Testis (tissue), 2 donors: Measurements from ENCODE around the gene DEPDC5.

Source experiments
- POLR2A ChIP-seq: fragments of 450-650 bp; IDR thresholded peaks from one replicate; pipeline ENCODE4 v1.6.1; 2017; ENCODE audit warnings: antibody characterized with exemption, mild to moderate bottlenecking, moderate library complexity
- TF ChIP-seq, protein P1 (sequence below), 3 experiments: fragments of 450-650 bp in 2 of 3; fragments of 200-600 bp in 1 of 3; sonication (generic) in 1 of 3; IDR thresholded peaks; one replicate each; pipeline ENCODE4 v1.5.1; 2016 to 2019; ENCODE audit warnings: antibody characterized with exemption in 3 of 3, mild to moderate bottlenecking in 2 of 3, moderate library complexity in 1 of 3

- no peak for TF ChIP-seq POLR2A
- TF ChIP-seq, protein P1, sequence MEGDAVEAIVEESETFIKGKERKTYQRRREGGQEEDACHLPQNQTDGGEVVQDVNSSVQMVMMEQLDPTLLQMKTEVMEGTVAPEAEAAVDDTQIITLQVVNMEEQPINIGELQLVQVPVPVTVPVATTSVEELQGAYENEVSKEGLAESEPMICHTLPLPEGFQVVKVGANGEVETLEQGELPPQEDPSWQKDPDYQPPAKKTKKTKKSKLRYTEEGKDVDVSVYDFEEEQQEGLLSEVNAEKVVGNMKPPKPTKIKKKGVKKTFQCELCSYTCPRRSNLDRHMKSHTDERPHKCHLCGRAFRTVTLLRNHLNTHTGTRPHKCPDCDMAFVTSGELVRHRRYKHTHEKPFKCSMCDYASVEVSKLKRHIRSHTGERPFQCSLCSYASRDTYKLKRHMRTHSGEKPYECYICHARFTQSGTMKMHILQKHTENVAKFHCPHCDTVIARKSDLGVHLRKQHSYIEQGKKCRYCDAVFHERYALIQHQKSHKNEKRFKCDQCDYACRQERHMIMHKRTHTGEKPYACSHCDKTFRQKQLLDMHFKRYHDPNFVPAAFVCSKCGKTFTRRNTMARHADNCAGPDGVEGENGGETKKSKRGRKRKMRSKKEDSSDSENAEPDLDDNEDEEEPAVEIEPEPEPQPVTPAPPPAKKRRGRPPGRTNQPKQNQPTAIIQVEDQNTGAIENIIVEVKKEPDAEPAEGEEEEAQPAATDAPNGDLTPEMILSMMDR (IDR thresholded peaks at IDR 0.05): no peak
These were observed 147.7 kb downstream of the DEPDC5 start for GRCh38 chr22:31901388-31902137.
